Epidermal melanocyte (primary cell): ENCODE measurements around the gene TMCC1.
"Not testable (repeated sequence)": the region's sequence is repeated elsewhere in the genome, so short reads cannot be mapped to it uniquely, and the experiment has no call there.

ENCODE experiments used
- DNase-seq: peaks from one replicate; pipeline ENCODE4 v3.0.0; 2011; ENCODE audit warnings: low spot score; ENCODE audit not compliant: insufficient read length

Gene TMCC1

DNA sequence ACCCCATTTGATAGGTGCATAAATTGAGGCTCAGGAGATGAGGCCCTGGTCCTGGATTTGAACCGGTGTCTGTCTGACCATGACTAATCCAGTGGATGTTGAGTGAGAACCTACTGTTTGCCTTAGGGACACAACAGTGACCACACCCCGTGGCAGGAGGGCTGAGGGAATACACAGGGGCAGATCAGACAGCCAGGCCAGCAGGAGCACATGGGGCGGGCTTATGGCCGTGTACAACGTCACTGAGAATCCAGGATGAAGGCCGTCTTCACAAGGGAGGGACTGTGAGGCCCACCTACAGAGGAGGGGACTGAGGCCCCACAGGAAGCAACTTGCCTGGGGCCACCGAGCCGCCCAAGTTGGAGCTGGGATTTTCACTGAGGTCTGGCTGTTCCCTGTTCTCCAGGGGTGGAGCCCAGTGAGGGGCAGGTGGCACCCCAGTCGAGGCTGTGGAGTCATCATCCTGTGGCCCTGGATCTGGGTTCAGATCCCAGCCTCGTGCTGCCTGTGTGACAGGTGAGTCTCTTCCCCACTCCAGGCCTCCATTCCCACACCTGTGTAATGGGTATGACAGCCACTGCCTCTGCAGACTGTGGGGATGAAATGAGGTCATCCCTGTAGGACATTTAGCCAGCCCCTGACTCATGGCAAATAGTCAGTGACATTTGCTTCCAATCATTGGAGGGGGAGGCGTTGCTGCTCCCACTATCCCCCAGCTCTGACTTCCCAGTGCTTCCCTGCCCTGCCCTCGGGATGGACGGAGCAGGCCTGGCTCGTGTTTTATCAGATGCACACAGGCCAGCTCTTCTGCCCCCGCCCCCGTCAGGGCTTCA is 280.8 kb downstream of the TMCC1 start:
- DNase-seq: no peak

DNA sequence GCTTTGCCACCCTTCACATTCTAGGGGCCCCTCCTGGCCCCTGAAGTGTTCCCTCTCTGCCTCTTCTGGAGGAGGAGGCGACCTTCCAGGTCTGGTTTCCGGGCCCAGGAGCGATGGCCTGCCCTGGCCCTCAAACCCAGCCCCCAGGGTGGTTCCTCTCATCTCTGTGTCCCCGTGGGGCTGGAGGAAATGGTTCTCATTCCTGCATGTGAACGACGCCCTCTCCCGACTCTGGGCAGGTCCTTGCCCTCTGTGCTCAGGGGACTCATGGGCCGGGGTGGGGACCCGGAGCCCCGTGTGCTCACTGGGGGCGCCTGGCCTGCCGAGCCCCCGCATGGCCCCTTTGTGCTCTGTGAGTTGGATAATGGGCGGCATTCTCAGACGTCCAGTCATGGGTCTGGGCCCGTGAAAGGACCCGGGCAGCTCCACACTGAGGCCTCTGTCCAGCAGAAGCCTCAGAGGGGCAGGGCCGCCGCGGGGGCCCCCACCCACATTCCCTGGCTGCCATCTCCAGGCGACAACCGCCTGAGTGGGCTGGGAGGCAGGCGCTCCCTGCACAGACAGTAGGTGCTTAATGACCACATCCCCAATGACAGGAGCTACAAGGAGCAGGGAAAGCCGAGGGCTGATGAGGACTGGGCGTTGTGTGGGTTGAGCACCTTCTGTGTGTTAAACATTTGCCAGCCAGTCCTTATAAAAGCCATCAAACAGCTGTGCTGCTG is 281.5 kb downstream of the TMCC1 start:
- DNase-seq: peak; percentile 70

DNA sequence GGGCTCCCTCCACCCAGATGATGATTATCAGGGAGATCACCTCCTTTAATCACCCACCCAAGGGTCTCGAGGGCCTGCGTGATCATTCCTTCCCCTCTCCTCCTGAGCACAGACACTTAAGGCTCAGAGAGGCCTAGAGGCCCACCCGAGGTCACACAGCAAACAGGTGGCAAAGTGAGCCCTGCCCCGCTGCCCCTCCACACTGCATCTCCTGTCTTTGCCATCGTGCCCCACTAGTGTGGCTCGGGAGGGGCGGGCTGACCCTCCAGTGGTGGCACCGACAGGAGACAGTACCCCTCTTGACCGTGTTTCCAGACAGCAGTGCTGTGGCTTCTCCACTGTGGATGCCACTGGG is 282.1 kb downstream of the TMCC1 start:
- DNase-seq: no peak

DNA sequence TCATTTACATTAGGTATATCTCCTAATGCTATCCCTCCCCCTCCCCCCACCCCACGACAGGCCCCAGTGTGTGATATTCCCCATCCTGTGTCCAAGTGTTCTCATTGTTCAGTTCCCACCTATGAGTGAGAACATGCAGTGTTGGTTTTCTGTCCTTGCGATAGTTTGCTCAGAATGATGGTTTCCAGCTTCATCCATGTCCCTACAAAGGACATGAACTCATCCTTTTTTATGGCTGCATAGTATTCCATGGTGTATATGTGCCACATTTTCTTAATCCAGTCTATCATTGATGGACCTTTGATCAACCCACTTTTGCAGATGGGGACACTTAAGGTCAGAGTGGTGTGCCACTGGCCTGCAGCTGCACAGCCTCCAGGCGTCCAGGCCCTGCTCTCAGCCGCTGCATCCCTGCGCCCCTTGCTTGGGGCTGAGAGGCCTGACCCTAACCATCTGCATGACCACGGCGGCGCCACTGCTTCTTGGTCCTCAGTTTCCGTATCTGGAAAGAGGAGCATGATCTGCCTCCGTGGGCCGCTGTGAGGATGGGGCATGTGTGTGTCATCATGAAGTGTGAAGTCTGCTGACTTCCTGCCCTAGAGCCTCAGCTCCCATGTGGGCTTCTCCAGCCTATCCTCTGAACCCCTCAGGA is 282.6 kb downstream of the TMCC1 start:
- not testable (repeated sequence) for DNase-seq

DNA sequence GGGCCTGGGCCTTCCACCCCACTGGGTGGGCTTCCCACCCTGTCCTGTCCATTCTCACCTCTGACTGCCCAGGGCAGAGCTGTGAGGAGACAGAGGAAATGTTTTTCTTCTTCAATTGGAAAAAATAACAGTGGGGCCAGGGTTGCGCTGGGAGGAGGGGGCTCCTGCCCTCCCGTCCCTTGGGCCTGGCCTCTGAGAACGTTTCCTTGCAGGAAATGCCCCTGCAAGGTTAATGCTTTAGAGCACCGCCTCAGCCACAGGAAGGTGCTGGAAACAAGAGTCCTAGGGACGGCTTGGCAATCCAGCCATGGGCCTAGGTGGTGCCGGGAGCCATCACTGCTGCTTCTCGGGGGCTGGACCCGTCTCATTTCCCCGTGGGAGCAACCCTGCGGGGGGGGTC is 283.2 kb downstream of the TMCC1 start:
- DNase-seq: no peak

DNA sequence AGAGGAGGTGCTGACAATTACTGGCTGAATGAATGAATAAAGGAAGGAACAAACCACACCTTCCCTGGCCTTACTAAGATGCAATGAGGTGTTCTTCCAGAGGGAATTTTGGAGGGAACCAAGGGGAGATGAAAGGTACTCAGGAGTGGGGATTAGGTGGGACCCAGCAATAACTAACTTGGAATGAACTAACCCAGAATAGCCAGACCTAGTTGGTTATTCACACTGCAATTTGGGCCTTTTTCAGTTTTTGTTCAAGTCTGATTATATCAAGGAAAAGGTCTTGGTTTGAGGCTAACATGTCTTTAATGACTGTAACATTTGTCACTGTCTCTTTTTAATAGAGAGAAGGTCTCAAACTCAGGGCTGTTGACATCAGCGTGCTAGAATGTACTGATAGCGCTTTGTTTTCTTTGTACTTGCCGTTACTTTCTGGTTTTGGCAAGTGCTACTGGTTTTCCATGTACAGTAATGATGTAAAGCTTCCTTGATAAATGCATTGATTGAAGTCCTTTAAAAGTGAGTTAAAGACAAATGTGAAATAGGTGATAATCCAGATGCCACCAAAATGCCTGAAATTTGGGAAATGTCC is 283.8 kb downstream of the TMCC1 start:
- DNase-seq: no peak

DNA sequence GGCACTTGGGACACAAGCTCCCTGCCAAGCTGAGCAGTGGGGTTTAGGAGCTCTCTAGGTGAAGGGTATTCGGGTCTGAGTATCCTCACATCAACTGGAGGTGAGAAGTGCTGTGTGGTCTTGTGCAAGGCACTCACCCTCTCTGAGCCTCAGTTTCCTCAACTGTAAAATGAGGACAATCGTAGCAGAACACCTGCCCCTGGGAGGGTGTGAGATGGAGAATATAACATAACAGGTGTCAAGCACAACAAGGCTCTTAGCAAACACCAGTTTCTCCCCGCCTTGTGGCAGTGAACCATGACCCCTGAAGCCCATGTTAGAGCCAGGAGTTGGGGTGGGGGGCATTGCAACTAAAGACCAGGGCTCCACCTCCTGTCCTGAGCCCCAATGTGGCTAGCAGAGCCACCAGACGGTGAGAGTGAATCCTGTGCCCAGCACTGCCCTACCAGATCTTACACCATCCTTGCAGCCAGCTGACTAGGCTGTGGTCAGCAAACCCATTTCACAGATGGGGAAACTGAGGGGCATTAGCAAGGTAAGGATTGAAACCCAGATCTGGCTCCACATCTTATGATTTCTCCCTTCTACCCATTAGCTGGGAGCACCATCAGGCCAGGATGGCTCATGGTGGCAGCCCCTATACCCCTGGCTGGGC is 284.4 kb downstream of the TMCC1 start:
- no peak for DNase-seq

DNA sequence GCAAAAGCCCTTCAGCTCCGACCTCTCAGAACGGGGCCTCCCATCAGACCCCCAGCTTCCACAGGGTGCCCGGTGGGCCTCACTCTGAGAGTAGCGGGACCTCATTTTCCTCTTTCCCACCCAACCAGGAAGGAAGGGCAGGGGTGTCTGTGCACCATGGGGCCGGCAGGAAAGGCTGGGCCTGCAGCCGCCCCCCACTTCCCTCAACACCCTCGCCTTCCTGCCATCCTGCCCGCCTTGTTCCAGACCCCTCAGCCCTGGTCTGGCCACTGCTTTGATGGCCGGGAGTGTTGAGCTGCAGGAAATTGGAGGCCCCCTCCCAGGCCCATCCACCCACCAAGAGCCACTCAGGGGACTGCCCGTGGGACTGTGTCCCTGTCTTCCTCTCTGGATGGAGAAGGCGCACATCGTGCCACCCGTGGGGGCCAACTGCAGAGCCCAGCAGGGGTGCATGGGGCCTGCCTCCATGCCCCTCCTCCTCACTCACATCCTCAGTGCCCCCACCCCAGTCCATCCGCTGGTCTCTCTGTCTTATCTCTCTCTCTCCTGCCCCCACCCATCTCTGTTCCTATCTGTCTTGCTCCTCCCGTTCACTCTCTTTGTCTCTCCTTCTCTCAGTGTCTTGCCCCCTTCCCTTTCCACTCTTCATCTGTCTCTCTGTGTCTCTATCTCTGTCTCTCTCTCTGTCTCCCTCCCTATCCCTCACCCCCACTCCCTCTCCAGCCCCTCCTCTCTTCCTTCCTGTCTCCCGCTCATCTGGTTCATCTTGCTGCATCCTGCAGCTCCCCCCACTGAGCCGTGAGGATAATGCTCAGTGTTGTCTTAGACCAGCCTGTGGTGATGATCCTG is 285.2 kb downstream of the TMCC1 start:
- no peak for DNase-seq

DNA sequence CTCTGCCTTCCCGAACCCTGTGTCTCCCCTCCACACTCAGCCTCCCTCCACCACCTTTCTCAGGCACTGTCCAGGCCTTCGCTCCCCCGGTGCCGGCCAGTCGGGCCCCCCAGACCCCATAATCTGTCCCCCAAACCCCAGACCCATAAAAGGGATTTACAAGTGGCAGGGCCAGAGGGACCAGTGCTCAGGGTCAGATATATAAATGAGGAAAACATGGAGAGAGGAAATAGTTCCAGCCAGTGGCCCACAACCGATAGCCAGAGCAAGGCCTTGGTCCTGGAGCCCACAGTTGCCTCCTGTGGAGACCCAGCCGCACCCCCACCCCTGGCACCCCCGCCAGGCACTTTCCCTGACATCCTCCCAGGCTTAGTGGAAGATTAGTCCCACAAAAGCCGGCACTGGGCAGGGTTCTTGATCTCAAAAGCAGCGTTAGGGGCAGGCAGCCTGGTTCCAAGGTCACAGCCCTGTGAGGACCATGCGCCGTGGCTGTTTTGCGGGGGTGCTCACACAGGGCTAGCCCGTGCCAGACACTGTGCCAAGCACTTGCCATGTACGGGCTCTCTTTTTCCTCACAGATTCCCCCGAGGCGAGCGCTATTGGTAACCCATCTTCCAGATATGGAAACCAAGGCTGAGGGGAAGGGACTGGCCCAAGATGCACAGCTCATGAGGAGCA is 286.0 kb downstream of the TMCC1 start:
- no peak for DNase-seq

DNA sequence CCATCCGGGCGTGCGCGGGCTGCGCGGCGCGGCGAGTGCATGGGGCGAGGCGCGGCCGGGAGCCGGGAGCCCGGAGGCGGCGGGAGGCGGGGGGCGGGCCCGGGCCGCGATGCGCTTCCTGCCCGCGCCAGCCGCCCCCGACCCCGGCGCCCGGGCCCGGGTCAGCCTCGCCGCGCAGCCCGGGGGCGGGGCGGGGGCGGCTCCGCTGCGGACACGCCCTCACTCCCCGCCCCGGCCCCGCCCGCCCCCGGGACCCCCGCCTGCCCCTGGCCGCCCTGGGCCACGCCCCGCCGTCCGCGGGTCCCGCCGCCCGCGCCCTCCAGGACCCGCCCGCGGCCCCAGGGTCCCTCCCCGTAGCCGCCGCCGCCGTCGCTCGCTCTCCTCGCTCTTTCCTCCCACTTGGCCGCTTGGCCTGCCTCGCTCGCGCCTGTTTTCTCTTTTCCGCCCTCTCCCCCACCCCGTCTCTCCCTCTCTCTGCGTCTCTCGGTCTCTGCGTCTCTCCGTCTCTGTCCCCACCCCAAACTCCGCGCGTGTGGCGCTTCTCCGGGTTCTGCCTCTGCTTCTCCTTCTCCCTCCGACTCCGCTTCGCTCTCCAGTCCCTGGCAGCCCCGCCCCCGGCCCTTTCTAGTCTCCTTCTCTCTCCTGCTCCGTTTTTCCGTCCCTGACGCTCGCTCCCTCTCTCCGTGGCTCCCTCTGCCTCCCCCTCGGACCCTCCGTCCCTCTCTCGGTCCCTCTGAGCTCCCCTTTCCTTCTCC is 286.7 kb downstream of the TMCC1 start, which contains the start of gene PLXND1:
Gene PLXND1 (minus strand): TSS at position 41 of the 755 bp plus-strand sequence. CDS start 37 bp downstream, at position 4.
- peak; percentile 90 for DNase-seq

DNA sequence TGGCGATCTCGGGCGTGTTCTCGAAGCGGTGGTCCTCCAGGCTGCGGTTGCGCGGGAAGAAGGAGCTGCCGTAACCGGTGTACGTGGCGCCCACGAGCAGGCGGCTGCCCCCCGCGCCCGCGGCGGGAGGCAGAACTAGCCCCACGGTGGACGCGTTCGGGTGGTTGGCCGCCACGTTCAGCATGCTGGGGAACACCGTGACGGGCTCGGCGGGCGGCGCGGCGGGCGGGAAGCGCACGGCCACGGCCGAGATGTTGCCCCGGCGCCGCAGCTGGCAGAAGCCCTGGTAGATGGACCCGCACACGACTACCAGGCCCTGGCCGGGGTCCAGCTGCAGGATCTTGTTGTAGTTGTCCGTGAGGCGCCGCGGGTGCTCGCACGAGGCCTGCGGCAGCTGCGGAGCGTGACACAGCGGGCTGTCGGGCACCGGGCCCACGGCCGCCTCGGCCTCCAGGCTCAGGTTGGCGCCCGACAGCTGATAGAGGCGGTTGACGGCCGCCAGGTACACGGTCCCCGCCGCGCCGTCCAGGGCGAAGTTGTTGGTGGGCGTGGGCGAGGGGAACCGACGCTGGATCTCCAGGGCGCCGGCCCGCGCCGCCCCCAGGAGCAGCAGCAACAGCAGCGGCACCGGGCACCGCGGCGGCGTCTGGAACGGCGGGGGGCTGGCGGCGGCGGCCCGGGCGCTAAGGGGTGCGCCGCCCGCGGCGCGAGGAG is 287.4 kb downstream of the TMCC1 start:
- DNase-seq: peak; percentile 46

DNA sequence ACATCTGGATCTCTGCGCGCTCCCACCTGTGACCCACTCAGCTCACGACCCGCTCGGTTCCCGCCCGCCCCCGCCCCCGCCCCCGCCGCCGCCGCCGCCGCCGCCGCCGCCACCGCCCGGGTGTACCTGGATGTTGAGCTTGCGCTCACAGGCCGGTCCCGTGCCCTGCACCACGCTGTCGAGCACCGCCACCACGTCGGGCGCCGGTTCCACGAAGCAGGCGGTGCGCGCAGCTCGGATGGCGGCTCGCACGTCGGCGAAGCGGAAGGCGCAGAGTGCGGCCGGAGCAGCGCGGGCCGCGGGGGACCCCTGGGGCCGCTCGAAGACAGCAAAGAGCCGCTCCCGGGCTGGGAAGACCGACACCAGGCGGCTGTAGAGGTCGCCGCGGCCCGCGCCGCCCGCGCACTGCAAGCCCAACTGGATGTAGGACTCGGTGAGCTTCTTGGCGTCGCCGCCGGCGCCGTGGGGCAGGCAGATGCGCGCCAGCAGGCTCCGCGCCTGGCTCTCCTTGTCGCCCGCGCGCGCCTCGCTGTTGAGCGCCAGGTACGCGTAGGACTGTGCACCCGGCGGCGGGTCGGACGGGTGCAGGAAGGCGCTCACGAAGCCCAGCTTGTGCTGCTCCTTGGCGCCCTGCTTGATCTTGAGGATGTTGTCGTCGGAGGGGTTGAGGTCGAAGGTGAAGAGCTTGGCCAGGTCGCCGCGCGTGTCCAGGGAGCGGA is 288.1 kb downstream of the TMCC1 start:
- DNase-seq: no peak

DNA sequence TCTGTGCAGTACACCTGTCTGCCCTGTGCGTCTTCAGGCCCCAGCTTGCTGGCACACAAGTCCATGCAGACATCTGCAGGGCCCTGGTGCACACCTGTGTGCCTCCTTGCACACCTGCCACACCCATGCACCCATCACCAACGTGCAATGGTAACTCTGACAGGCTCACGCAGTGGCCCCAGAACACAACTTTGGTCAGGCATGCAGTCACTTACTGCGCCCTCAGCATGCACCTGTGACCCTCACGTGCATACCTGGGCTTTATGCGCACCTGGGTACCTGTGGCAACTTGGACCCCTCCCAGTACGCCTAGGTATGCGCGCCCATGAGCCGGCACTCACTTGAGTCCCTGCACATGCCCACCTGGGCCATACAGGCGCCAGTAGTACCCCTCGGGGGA is 288.7 kb downstream of the TMCC1 start:
- DNase-seq: no peak

DNA sequence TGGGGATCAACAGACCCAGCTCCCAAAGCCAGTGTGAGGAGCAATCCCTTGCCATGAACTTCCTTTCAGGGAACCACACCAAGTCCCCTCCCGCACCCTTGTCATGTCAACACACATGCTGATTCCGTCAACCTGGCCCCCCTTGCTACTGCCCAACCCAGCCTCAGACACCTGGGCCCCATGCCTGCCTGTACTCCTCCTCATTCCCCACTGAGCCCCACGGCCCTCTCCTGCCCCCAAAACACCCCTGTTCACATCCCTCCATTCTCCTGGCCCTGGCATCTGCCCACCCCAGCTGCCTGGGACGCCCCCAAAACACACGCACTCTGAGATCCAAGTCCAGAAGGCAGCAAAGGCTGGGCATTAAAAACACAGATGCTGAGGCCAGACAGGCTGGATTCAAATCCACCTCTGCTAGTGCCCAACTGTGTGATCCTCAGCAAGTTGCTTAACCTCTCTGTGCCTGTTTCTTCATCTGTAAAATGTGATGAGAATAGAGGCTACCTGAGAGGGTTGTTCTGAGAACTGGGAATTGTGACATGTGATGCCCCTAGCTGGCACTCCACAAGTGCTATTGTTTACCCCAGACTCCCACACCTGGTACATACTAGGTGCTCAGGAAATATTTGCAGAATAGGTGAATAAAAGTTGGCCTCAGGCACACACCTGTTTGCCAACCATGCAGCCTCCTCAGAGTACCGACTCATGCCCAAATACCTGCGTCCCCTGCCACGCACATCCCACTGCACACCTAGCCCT is 289.3 kb downstream of the TMCC1 start:
- no peak for DNase-seq

DNA sequence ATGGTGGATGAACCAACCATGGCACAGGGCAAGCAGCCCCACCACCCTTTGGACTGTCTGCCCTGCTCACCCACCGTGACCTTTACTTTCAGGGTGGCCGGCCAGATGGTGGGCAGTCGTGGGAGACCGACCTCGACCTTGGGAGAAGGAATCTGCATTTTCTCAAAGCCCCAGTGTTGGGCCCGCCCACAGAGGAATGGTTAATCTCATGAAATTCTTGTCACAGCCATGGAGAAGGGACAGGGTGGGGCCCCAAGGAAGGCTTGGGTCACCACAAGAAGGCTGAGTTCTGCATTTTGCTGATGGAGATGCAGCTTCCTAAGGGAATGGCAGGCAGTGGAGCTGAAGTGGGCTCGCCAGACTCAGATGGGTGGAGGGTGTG is 290.0 kb downstream of the TMCC1 start:
- no peak for DNase-seq

DNA sequence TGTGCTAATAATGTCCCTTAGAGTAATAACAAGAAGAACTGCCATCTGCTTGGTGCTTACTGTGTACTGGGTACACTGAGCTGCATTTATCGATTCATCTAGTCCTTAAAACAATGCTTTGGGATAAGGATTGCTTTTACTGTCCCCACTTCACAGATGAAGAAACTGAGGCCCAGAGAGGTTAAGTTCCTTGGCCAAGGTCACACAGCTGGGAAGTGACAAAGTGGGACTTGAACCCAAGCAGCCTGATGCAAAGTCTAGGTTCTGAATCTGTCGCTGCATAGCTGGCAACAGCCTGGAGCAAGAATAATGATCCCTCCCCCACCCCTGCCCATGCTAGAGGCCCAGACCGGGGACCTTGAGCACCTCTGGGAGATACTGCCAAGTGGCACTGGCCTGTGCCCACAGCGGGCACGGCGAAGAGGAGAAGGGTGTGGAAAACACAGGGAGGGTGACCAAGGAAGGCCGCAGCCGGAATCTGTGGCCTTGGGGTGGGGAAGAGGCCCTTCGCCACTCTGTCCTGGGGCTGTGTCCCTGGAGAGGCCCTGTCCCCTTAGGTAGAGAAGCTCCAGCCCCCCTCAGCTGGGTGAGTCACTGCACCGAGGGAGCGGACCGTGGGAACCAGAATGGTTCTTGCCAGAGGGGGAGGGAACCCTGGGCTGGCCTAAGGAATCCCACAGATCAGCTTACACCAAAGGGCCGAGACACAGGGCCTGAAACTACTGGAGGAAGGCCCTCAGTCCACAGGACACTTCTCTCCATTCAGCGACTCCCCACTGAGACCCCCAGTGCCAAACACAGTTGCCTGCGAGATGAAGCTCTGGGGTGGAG is 290.6 kb downstream of the TMCC1 start:
- no peak for DNase-seq
